CD4-positive, alpha-beta T cell (primary cell): ENCODE data around the gene NFX1. TPM values are rescaled to one million over a fixed set of nuclear protein-coding genes. Genes with fewer than 3 reads are reported as not detected.
A peak's percentile ranks its signal among the peaks of the same experiment; 100 is the strongest.

Source experiments
- ATAC-seq: fragments of 200-7000 bp; cut with Tn5 transposase; one replicate; pipeline ENCODE4 v1.10.0; 2022; ENCODE audit warnings: mild to moderate bottlenecking; ENCODE audit not compliant: poor library complexity
- CTCF ChIA-PET: fragments of 350-600 bp; sonication (Branson Sonifier 250); formaldehyde crosslinking; loops from one replicate; lab custom pipeline; 2021; ENCODE audit warnings: antibody characterized with exemption, inconsistent platforms; lab: Charles Lee
- POLR2A ChIA-PET: fragments of 350-600 bp; sonication (Branson Sonifier 250); formaldehyde crosslinking; loops from one replicate; lab custom pipeline; 2021; ENCODE audit warnings: antibody characterized with exemption, inconsistent platforms; lab: Charles Lee
- DNase-seq, 14 experiments: peaks; one replicate each; pipeline ENCODE4 v3.0.0-alpha.2; 2013 to 2020; ENCODE audit warnings: mixed read lengths in 2 of 14
- H3K27ac ChIP-seq, 2 donors: one replicate each; pipeline versions ENCODE4 v1.5.1 to v1.7.0; 2013; ENCODE audit warnings: low read length in 2 of 2, low read depth in 1 of 2, mild to moderate bottlenecking in 1 of 2
- H3K27me3 ChIP-seq, 2 experiments: 1 replicate in 1 of 2; 2 replicates in 1 of 2; pipeline versions ENCODE4 v1.6.1 to v1.7.0; 2013; ENCODE audit warnings: low read length in 2 of 2, control low read depth in 1 of 2, mild to moderate bottlenecking in 1 of 2, moderate library complexity in 1 of 2; ENCODE audit not compliant: insufficient read depth in 2 of 2, control insufficient read depth in 1 of 2
- H3K36me3 ChIP-seq: one replicate; pipeline ENCODE4 v1.6.1; 2013; ENCODE audit warnings: low read length, control low read depth; ENCODE audit not compliant: insufficient read depth
- H3K4me1 ChIP-seq: one replicate; pipeline ENCODE4 v1.6.1; 2013; ENCODE audit warnings: low read length, control low read depth; ENCODE audit not compliant: insufficient read depth
- H3K4me3 ChIP-seq: one replicate; pipeline ENCODE4 v1.5.1; 2013; ENCODE audit warnings: mild to moderate bottlenecking, low read length, moderate library complexity
- H3K9me3 ChIP-seq, 2 experiments: 1 replicate in 1 of 2; 2 replicates in 1 of 2; pipeline versions ENCODE4 v1.6.1 to v1.7.0; 2013; ENCODE audit warnings: low read length in 2 of 2, mild to moderate bottlenecking in 2 of 2, control low read depth in 1 of 2, moderate library complexity in 1 of 2; ENCODE audit not compliant: control insufficient read depth in 1 of 2, insufficient read depth in 1 of 2
- H3K27ac Mint-ChIP-seq: one replicate; pipeline ENCODE4 v1.8.0; 2020; ENCODE audit warnings: mixed read lengths
- H3K27me3 Mint-ChIP-seq: one replicate; pipeline ENCODE4 v1.8.0; 2021; ENCODE audit warnings: mixed read lengths
- H3K36me3 Mint-ChIP-seq: one replicate; pipeline ENCODE4 v1.8.0; 2021; ENCODE audit warnings: low read depth, mixed read lengths
- H3K4me1 Mint-ChIP-seq: one replicate; pipeline ENCODE4 v1.8.0; 2021; ENCODE audit warnings: low read depth, mixed read lengths
- H3K4me3 Mint-ChIP-seq: one replicate; pipeline ENCODE4 v1.8.0; 2020; ENCODE audit warnings: mild to moderate bottlenecking, mixed read lengths
- H3K9me3 Mint-ChIP-seq: one replicate; pipeline ENCODE4 v1.8.0; 2020; ENCODE audit warnings: mixed read lengths
- CTCF ChIP-seq: fragments of 200-600 bp; IDR thresholded peaks from one replicate; pipeline ENCODE4 v1.8.0; 2022; ENCODE audit warnings: antibody characterized with exemption, mild to moderate bottlenecking
- intact Hi-C, 2 experiments: fragments of 100-400 bp; cut with DNase I in 1 of 2; cut with micrococcal nuclease in 1 of 2; formaldehyde crosslinking; loops; one replicate each; pipeline versions ENCODE4 v1.15.1 to v1.9.0; 2023 to 2025; cut with DNase I, micrococcal nuclease
- total RNA-seq, 174 experiments: library from RNA in 2 of 174; stranded (reverse) in 2 of 174; gene quantifications; one replicate each; pipeline ENCODE4 v1.2.3 and lab custom pipeline; 2021 to 2026

NFX1 gene
- total RNA-seq, 2 experiments from 2014 or later: 33.1 to 34.1 TPM

DNA sequence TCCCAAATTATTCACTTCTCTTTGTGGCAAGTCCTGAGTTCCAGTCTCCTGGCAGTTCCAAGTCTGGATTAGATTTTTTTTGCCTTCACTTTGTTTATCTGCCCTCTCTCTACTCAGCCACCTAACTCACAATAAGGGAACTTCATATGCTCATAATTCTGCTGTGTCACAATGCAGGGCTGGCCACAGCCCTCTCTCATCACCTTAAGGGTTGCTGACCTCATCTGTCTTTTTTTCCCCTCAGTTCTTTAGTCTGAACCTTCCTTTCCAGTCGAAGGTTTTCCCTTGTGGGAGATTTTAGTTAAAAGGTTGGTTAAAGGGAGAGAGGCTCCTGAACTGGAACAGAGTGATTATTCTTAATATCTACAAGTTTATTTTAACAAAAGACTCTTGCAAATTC, 29.9 kb upstream of the NFX1 start:
- Mint-ChIP-seq H3K4me1 (peaks cover 43% of the 10 kb centered on the region), H3K27ac (no peak overlapping the region), H3K4me3 (no peak overlapping the region), H3K36me3 (peaks cover 88% of the 10 kb centered on the region), H3K9me3 (no peaks in the 10 kb centered on the region), H3K27me3 (no peaks in the 10 kb centered on the region)
- POLR2A ChIA-PET: no interaction called here
- DNase-seq (no peak), ATAC-seq (no peak)
- Histone ChIP-seq H3K4me3 (no peak overlapping the region), H3K27me3 (no peaks in the 10 kb centered on the region), H3K36me3 (peaks cover 64% of the 10 kb centered on the region), H3K4me1 (peaks cover 18% of the 10 kb centered on the region), H3K9me3 (no peaks in the 10 kb centered on the region), H3K27ac (no peak overlapping the region)
- CTCF ChIA-PET: no interaction called here
- TF ChIP-seq CTCF: no peak
- intact Hi-C loops: loop anchor here in 1 of 2 experiments (10.0 kb wide), 1 partner anchor 876 kb away; the partner anchor contains the start of gene ACO1

DNA sequence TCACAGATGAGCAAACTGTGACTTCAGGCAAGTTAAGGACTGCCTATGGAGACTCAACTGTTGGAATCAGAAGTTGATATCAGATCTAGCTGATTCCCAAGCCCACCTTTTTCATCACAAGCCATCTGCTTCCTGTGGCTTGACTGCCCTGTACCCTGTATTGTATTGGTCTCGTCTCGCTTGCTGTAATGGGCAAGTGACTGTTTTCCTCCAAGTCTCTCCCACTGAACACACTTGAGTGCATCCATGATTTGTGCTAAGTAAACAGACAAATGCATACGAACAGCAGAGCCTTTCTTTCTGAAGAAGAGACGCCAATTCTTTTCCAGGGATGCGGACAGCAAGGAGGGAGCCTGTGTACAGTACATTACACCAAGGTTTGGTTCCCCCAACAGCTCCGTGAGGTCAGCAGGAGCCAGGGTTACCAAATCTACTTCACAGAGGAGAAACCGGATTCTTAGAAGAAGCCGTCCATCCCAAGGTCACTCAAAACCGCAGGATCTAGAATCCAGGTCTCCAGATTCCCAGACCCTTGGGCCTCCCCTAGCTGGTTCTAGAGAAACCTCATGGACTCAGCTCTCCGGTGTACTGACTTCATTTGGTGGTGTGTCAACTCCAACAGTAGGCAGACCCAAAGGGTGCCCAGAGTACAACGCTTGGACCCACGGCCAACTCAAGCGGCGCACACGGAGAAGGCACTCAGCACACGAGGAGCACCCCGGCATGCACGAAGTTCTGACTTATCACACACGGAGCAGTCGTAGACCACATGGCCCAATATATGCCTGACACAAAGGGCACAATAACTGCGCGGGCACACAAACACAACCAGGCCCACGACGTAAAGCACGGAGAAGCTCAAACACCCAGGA, 26.9 kb upstream of the NFX1 start:
- Histone ChIP-seq H3K36me3 (peaks cover 58% of the 10 kb centered on the region), H3K4me1 (peaks cover 31% of the 10 kb centered on the region), H3K27ac (no peak overlapping the region), H3K9me3 (no peaks in the 10 kb centered on the region), H3K27me3 (no peaks in the 10 kb centered on the region), H3K4me3 (peak overlapping the region; percentile 94)
- DNase-seq: peak in 4 of 14 experiments; percentile 6 to 57 (median 23)
- POLR2A ChIA-PET: interaction anchor here (0.8 to 3.5 kb wide), 4 partner anchors 27 to 238 kb away, joined by 3 to 71 read pairs (median 8); partner anchors contain the start of genes B4GALT1, DNAJA1 and NFX1
- Mint-ChIP-seq H3K4me1 (peaks cover 69% of the 10 kb centered on the region), H3K27me3 (no peaks in the 10 kb centered on the region), H3K4me3 (peak overlapping the region; percentile 93), H3K9me3 (no peaks in the 10 kb centered on the region), H3K27ac (peak overlapping the region; percentile 91), H3K36me3 (peaks cover 81% of the 10 kb centered on the region)
- intact Hi-C loops: loop anchor here (1.0 to 10.0 kb wide), 6 partner anchors 27 to 879 kb away; partner anchors contain the start of genes B4GALT1 (in 2 of the 2), NFX1 (in 2 of the 2), SMU1 (in 2 of the 2) and ACO1 (in 1 of the 2)
- TF ChIP-seq CTCF: no peak
- ATAC-seq: no peak
- CTCF ChIA-PET: interaction anchor here (1.2 to 1.3 kb wide), 2 partner anchors 27 to 84 kb away, joined by 4 read pairs; partner anchors contain the start of gene NFX1

- Mint-ChIP-seq H3K27ac (peak overlapping the region; percentile 91), H3K36me3 (peaks cover 81% of the 10 kb centered on the region), H3K4me3 (peak overlapping the region; percentile 93), H3K4me1 (peaks cover 65% of the 10 kb centered on the region), H3K27me3 (no peaks in the 10 kb centered on the region), H3K9me3 (no peaks in the 10 kb centered on the region)
- intact Hi-C loops: loop anchor here (1.0 to 10.0 kb wide), 6 partner anchors 26 to 879 kb away; partner anchors contain the start of genes B4GALT1 (in 2 of the 2), NFX1 (in 2 of the 2), SMU1 (in 2 of the 2) and ACO1 (in 1 of the 2)
- H3K27me3 ChIP-seq: no peaks in the 10 kb centered on the region
- DNase-seq (peak in 10 of 14 experiments; percentile 11 to 66 (median 34)), ATAC-seq (no peak)
- TF ChIP-seq CTCF: no peak
- peak overlapping the region; percentile 94 for H3K4me3 ChIP-seq
- ChIA-PET CTCF (interaction anchor here (1.0 to 1.3 kb wide), 3 partner anchors 23 to 85 kb away, joined by 4 to 5 read pairs (median 4); partner anchors contain the start of gene NFX1), POLR2A (interaction anchor here (0.8 to 3.5 kb wide), 9 partner anchors 9 to 239 kb away, joined by 3 to 71 read pairs (median 5); partner anchors contain the start of genes AQP3, B4GALT1, DNAJA1 and NFX1)
- H3K36me3 ChIP-seq: peaks cover 58% of the 10 kb centered on the region
- no peaks in the 10 kb centered on the region for H3K9me3 ChIP-seq
- H3K4me1 ChIP-seq: peaks cover 31% of the 10 kb centered on the region
- peak overlapping the region; percentile 59 to 61 for H3K27ac ChIP-seq
Observed at GRCh38 chr9:33264003-33264472, 26.3 kb upstream of the NFX1 start.
